HUES6 (cell line): ENCODE data around the gene SMYD1.

Experiments used
- H3K27ac ChIP-seq: 2 replicates; pipeline ENCODE4 v1.7.0; 2013; ENCODE audit warnings: low read depth, mild to moderate bottlenecking, low read length, inconsistent platforms
- H3K27me3 ChIP-seq: 2 replicates; pipeline ENCODE4 v1.6.1; 2013; ENCODE audit warnings: low read length; ENCODE audit not compliant: control insufficient read depth, insufficient read depth
- H3K36me3 ChIP-seq: 2 replicates; pipeline ENCODE4 v1.6.1; 2013; ENCODE audit warnings: low read length; ENCODE audit not compliant: control insufficient read depth, insufficient read depth
- H3K4me1 ChIP-seq: 2 replicates; pipeline ENCODE4 v1.6.1; 2013; ENCODE audit warnings: low read length; ENCODE audit not compliant: control insufficient read depth, insufficient read depth
- H3K4me3 ChIP-seq: 2 replicates; pipeline ENCODE4 v1.5.1; 2013; ENCODE audit warnings: low read depth, low read length
- H3K9ac ChIP-seq: one replicate; pipeline ENCODE4 v1.6.1; 2013; ENCODE audit warnings: mild to moderate bottlenecking, low read length
- H3K9me3 ChIP-seq: 2 replicates; pipeline ENCODE4 v1.6.1; 2013; ENCODE audit warnings: low read depth, low read length; ENCODE audit not compliant: control insufficient read depth, insufficient read depth

The SMYD1 gene

DNA sequence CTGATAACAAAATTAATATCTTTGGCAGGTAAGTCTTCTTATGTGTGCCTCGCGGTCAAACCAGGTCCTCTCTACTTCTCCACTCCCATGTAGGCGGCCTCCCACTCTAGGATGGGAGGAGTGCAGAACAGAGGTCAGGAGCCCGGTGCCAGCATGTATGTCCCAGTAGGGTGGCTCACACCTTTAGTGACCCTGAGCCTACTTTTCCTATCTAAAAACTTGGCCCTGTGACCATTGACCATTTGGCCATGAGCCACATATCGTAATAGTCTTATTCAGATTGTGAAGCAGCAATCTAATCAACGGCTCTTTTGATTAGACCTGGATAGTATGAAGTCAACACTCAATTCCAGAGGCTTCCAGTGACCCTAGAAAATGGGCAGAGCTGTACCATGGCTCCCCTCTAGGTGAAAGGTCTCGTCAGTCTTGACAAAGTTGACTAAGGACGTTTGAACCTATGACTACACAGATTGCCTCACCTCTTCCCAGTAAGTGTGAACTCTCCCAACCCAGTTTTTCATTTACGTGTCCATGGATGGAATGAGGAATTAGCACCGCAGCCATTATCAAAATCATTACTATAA is 77.4 kb downstream of the SMYD1 start:
- Histone ChIP-seq H3K27ac (no peak overlapping the region), H3K36me3 (no peaks in the 10 kb centered on the region), H3K9ac (no peak overlapping the region), H3K9me3 (peaks cover 12% of the 10 kb centered on the region; the same call in 1 of the 2 replicates), H3K4me3 (no peak overlapping the region), H3K4me1 (no peaks in the 10 kb centered on the region), H3K27me3 (no peaks in the 10 kb centered on the region)

DNA sequence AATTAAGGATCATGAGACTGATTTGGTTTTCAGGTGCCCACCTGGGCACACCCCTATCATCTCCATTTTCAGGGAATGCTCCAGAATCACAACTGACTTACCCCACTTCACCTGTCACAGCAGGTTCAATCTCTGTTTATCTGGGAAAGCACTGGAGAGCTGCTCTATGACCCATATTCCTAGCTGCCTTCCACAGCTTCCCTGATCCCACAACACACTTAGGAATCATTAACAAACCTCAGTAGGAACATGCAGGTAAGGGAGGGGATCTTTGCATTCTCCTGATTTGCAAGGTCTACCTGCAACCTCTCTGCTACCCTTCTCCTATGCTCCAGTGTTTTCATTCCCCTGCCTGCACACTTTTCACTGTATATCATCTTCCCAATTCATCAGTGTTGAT is 79.0 kb downstream of the SMYD1 start:
- H3K4me3 ChIP-seq: no peak overlapping the region

DNA sequence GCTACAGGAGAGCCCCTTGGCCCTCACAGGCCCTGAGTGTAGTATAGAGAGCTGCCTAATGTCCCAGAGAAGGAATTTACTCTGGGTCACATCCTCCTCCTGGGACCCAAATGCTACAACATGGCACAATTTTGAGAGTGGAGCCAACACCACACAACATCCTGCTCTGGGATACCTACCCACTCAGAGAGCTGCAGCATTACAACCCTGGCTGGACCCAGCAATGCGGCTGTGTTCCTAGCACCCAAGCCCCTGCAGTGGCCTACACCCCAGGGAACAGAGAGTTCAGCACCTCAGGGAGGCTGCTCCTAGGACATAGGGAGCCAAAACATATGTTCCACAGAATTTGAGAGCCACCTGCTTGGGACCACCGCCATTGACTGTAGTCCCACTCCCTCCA is 79.5 kb downstream of the SMYD1 start:
- no peak overlapping the region for H3K27ac ChIP-seq
- H3K9ac ChIP-seq: no peak overlapping the region
- H3K27me3 ChIP-seq: no peaks in the 10 kb centered on the region
- no peaks in the 10 kb centered on the region for H3K4me1 ChIP-seq
- no peaks in the 10 kb centered on the region for H3K36me3 ChIP-seq
- peaks cover 12% of the 10 kb centered on the region; the same call in 1 of the 2 replicates for H3K9me3 ChIP-seq
- no peak overlapping the region for H3K4me3 ChIP-seq

More for the DNA sequence above, 79.0 kb downstream of the SMYD1 start:
- H3K27ac ChIP-seq: no peak overlapping the region
- H3K27me3 ChIP-seq: no peaks in the 10 kb centered on the region
- peaks cover 12% of the 10 kb centered on the region; the same call in 1 of the 2 replicates for H3K9me3 ChIP-seq
- no peaks in the 10 kb centered on the region for H3K36me3 ChIP-seq
- H3K4me1 ChIP-seq: no peaks in the 10 kb centered on the region
- H3K9ac ChIP-seq: no peak overlapping the region

DNA sequence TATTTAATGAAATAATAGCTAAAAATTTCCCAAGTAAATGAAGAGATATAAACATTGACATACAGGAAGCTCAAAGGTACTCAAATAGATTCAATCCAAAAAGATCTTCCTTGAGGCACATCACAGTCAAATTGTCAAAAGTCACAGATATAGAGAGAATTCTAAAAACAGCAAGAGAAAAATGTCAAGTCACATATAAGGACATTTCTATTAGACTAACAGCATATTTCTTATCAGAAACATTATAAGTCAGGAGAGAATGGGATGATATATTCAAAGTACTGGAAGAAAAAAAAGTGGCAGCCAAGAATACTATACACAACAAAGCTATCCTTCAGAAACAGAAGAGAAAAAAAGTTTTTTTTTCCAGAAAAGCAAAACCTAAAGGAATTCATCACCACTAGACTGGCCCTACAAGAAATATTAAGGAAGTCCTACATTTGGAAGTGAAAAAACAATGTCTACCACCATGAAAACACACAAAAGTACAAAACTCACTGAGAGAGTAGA is 81.4 kb downstream of the SMYD1 start:
- H3K9me3 ChIP-seq: peaks cover 17% of the 10 kb centered on the region; the same call in 1 of the 2 replicates
- H3K27ac ChIP-seq: no peak overlapping the region
- no peak overlapping the region for H3K9ac ChIP-seq
- no peaks in the 10 kb centered on the region for H3K36me3 ChIP-seq
- H3K4me1 ChIP-seq: no peaks in the 10 kb centered on the region
- no peaks in the 10 kb centered on the region for H3K27me3 ChIP-seq
- no peak overlapping the region for H3K4me3 ChIP-seq

DNA sequence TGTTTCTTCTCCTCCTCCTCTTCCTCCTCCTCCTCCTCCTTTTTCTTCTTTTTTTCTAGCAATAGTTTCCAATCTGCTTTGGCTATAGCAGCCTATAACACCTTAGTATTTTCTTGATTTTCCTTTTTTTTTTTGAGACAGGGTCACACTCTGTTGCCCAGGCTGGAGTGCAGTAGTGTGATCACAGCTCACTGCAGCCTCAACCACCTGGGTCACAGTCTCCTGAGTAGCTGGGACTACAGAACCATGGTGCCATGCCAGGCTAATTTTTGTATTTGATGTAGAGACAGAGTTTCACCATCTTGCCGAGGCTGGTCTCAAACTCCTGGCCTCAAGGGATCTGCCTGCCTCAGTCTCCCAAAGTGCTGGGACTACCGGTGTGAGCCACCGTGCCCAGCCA is 91.9 kb downstream of the SMYD1 start:
- Histone ChIP-seq H3K9ac (no peak overlapping the region), H3K36me3 (no peaks in the 10 kb centered on the region), H3K27ac (no peak overlapping the region), H3K27me3 (no peaks in the 10 kb centered on the region), H3K9me3 (no peaks in the 10 kb centered on the region), H3K4me1 (no peaks in the 10 kb centered on the region), H3K4me3 (no peak overlapping the region)

DNA sequence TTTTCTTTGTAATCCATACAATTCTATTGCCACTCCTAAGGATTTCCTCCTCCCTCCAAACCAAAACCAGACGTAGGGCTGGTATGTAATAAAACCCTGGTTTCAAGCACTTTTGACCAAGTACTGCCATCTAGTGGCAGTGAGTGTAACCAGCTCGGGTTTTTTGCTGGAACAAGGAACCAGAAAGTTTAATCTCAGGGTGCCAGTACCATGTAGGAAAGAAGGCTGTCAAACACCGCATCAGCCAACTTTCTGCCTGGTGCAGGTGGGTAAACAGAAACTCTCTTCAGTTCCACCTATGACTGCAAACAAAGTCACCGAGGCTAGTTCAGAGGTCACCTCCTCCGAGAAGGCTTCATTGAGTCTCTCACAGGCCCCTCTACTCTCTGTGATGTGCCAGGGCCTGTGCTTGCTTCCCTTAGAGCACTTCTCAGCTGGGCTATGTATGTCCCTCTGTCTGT is 92.4 kb downstream of the SMYD1 start:
- no peaks in the 10 kb centered on the region for H3K4me1 ChIP-seq
- H3K4me3 ChIP-seq: no peak overlapping the region
- no peaks in the 10 kb centered on the region for H3K36me3 ChIP-seq

DNA sequence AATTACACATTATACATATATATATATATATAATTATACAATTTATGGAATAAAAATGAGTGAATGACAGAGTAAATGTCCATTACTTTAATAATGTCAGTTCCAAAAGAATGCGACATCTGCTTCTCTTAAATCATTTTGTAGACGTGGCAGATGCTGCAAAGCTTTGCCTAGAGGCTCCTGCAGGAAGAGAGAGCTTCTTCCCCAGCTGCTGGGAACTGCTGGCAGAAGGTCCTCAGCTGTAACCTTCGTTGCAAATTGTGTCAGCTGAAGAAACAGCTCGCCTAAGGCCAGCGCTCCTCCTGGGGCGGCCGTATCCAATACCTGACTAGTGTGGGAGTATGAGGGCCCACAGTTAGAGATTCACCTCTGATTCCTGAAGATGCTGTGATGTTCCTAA is 92.9 kb downstream of the SMYD1 start:
- H3K36me3 ChIP-seq: no peaks in the 10 kb centered on the region
- H3K9me3 ChIP-seq: no peaks in the 10 kb centered on the region
- H3K4me1 ChIP-seq: no peaks in the 10 kb centered on the region
- no peak overlapping the region for H3K27ac ChIP-seq
- no peak overlapping the region for H3K4me3 ChIP-seq
- no peak overlapping the region for H3K9ac ChIP-seq
- H3K27me3 ChIP-seq: no peaks in the 10 kb centered on the region

More for the DNA sequence above, 92.4 kb downstream of the SMYD1 start:
- H3K27me3 ChIP-seq: no peaks in the 10 kb centered on the region
- H3K27ac ChIP-seq: no peak overlapping the region
- no peak overlapping the region for H3K9ac ChIP-seq
- H3K9me3 ChIP-seq: no peaks in the 10 kb centered on the region

DNA sequence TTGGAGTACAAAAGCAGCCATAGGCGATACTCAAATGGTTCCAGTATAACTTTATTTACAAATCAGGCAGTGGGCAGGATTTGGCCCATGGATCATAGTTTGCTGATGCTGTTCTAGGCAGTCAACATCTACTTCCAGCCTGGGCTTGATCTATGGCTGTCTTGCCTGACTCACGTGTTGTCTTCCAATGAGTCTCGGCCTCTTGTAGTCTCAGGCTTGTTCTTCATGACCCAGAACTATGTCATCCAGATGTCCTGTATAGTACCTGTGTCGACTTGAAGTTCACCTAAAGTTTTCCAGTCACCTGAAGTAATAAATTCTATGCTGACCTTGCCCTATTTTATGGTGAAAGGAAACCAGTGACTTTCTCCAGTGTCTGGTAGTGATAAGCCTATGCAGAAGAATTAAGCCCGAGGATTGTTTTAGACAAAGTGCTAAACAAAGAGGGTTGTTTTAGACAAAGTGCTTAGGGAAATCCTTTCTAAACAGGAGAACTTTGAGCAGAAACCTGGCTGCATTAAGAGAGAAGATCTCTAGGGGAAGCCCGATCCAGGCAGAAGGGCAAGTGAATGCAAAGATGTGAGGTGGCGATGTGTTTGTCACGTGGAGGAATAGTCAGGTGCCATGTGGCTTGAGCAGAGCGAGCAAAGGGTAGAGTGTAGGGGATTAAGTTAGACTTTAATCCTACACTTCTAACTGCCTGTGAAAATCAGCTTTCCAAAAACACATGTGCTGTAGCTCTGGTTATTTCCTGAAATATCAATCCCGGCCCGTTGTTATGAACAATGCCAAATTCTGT is 94.0 kb downstream of the SMYD1 start:
- no peaks in the 10 kb centered on the region for H3K27me3 ChIP-seq
- no peak overlapping the region for H3K4me3 ChIP-seq
- no peak overlapping the region for H3K27ac ChIP-seq
- H3K36me3 ChIP-seq: no peaks in the 10 kb centered on the region
- no peaks in the 10 kb centered on the region for H3K4me1 ChIP-seq
- no peak overlapping the region for H3K9ac ChIP-seq
- H3K9me3 ChIP-seq: no peaks in the 10 kb centered on the region
